ENCODE measurements around the gene AGFG2.
A peak's percentile ranks its signal among the peaks of the same experiment; 100 is the strongest.
"Not testable (repeated sequence)": the region's sequence is repeated elsewhere in the genome, so short reads cannot be mapped to it uniquely, and the experiment has no call there.

AGFG2 gene

GRCh38 chr7:100493476-100494264, 45.3 kb upstream of the AGFG2 start:
- Histone ChIP-seq H3K27me3 (peaks cover 78% of the 10 kb centered on the region), H3K4me3 (ENCODE audit: low read depth in 1 of 2, low read length in 1 of 2) (peak overlapping the region in 1 of 2 experiments; percentile 40), H3K27ac (no peak overlapping the region), H3K36me3 (no peaks in the 10 kb centered on the region), H3K9me3 (no peaks in the 10 kb centered on the region), H3K4me1 (ENCODE audit: control insufficient read depth in 1 of 2, insufficient read depth in 1 of 2, low read depth in 1 of 2, low read length in 1 of 2) (peaks cover 0 to 9% of the 10 kb centered on the region in 2 experiments)
- no peak for TF ChIP-seq CTCF (IDR thresholded peaks at IDR 0.05)

GRCh38 chr7:100496509-100496908, 42.5 kb upstream of the AGFG2 start:
- no peak overlapping the region for H3K4me3 ChIP-seq (ENCODE audit: low read depth in 1 of 2, low read length in 1 of 2)
- H3K4me1 ChIP-seq (ENCODE audit: control insufficient read depth in 1 of 2, insufficient read depth in 1 of 2, low read depth in 1 of 2, low read length in 1 of 2) = peaks cover 0 to 9% of the 10 kb centered on the region in 2 experiments
- no peak overlapping the region for H3K27ac ChIP-seq
- H3K36me3 ChIP-seq = no peaks in the 10 kb centered on the region
- no peak for TF ChIP-seq CTCF (IDR thresholded peaks at IDR 0.05)
- peaks cover 79% of the 10 kb centered on the region for H3K27me3 ChIP-seq
- no peaks in the 10 kb centered on the region for H3K9me3 ChIP-seq

GRCh38 chr7:100500743-100501142, 38.3 kb upstream of the AGFG2 start:
- H3K9me3 ChIP-seq; H3K4me1 ChIP-seq (ENCODE audit: control insufficient read depth in 1 of 2, insufficient read depth in 1 of 2, low read depth in 1 of 2, low read length in 1 of 2); H3K27ac ChIP-seq; H3K36me3 ChIP-seq; H3K4me3 ChIP-seq (ENCODE audit: low read depth in 1 of 2, low read length in 1 of 2): not testable (repeated sequence)
- peaks cover 43% of the 10 kb centered on the region for H3K27me3 ChIP-seq

- peaks cover 30% of the 10 kb centered on the region for H3K27me3 ChIP-seq
- not testable (repeated sequence) for H3K36me3 ChIP-seq; H3K4me1 ChIP-seq (ENCODE audit: control insufficient read depth in 1 of 2, insufficient read depth in 1 of 2, low read depth in 1 of 2, low read length in 1 of 2); H3K27ac ChIP-seq; H3K9me3 ChIP-seq; H3K4me3 ChIP-seq (ENCODE audit: low read depth in 1 of 2, low read length in 1 of 2)
These were observed 35.0 kb upstream of the AGFG2 start for GRCh38 chr7:100504031-100504430.

- no peak overlapping the region for H3K4me3 ChIP-seq (ENCODE audit: low read depth in 1 of 2, low read length in 1 of 2)
- TF ChIP-seq CTCF (IDR thresholded peaks at IDR 0.05) = no peak
- H3K27ac ChIP-seq = no peak overlapping the region
- no peaks in the 10 kb centered on the region for H3K9me3 ChIP-seq
- no peaks in the 10 kb centered on the region for H3K36me3 ChIP-seq
- peaks cover 22% of the 10 kb centered on the region for H3K27me3 ChIP-seq
- H3K4me1 ChIP-seq (ENCODE audit: control insufficient read depth in 1 of 2, insufficient read depth in 1 of 2, low read depth in 1 of 2, low read length in 1 of 2) = no peaks in the 10 kb centered on the region
These were observed 34.0 kb upstream of the AGFG2 start for GRCh38 chr7:100504887-100505611.

GRCh38 chr7:100506356-100506923, 32.6 kb upstream of the AGFG2 start:
- Histone ChIP-seq H3K4me3 (ENCODE audit: low read depth in 1 of 2, low read length in 1 of 2) (no peak overlapping the region), H3K27ac (no peak overlapping the region), H3K27me3 (peaks cover 10% of the 10 kb centered on the region), H3K9me3 (no peaks in the 10 kb centered on the region), H3K36me3 (no peaks in the 10 kb centered on the region), H3K4me1 (ENCODE audit: control insufficient read depth in 1 of 2, insufficient read depth in 1 of 2, low read depth in 1 of 2, low read length in 1 of 2) (no peaks in the 10 kb centered on the region)
- no peak for TF ChIP-seq CTCF (IDR thresholded peaks at IDR 0.05)
